HG03575 (cell line): ENCODE data around the gene SIK2.

Experiments used
- ATAC-seq: cut with Tn5 transposase; IDR thresholded peaks from one replicate; pipeline ENCODE4 v1.9.1; 2021; ENCODE audit not compliant: unreplicated experiment, insufficient number of reproducible peaks, low FRiP score; ENCODE audit errors: extremely low read depth

Gene SIK2

DNA sequence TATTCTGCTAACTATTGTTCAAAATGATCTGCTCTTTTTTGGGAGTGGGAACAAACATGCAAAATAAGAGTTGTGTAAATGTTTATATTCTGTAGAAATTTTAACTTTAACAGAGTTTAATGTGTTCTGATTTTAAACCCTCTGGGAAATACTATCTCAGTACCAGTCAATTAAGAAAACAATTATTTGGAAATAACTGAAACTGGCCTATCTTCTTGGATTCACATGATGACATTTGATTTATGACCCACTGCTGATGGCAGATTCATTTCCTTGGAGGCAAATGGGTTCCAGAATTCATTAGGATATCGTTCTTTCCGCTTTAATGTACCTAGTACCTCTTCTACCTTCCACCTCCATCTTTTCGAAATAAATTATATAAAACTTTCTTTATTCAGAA lies 5.5 kb downstream of the SIK2 start:
- ATAC-seq: no peak

DNA sequence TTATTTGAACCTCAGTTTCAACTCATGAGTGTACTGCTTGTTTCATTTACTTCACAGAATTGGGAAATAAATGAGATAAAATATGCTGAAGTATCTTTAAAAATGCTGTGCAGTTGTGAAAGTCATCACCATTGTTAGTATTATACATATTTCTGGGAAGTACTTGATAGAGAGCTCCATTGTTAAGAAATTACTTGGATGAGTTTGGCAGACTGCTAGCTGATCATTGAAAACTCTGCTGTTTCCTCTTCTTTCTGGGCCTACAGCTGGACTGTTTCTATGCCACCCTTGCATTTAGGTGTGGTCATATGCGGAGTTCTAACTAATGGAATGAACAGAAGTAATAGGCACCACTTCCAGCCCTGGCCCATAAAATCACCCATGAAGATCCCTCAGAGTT lies 10.0 kb downstream of the SIK2 start:
- ATAC-seq: no peak

DNA sequence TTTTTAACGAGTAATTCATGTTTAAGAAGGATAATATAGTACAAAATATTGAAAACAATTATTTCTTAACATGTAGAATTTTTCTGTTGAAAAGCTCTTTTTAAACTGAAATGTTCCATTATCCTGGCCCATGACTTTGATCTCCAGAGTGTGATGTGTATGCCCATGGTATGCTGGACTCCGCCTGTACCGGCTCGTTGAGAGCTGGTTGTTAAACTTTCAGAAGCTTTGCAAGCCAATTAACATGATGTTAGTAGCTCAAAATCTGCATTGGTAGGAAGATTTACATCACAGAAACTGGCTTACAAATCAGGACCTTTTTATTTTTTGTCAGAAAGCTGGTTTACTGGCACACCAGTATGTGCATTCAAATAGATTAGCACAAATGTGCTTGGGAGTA lies 15.0 kb downstream of the SIK2 start:
- ATAC-seq: no peak

DNA sequence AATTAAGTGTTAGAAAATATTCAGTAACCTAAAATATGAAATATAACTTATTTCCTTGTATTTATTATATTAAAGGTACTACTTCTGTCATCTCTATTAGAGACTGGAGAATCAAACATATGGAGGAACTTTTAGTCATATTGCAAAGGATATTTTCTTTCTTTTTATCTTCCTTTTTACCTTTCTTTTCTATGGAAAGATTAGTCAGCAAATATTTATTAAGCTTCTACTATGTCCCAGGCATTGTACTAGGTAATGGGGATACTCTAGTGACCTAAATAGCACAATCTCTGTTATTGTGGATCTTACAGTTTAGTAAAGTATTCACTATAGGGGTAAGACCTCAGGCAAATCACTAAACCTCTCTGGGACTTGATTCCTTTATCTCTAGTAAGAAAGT lies 18.3 kb downstream of the SIK2 start:
- ATAC-seq: no peak

DNA sequence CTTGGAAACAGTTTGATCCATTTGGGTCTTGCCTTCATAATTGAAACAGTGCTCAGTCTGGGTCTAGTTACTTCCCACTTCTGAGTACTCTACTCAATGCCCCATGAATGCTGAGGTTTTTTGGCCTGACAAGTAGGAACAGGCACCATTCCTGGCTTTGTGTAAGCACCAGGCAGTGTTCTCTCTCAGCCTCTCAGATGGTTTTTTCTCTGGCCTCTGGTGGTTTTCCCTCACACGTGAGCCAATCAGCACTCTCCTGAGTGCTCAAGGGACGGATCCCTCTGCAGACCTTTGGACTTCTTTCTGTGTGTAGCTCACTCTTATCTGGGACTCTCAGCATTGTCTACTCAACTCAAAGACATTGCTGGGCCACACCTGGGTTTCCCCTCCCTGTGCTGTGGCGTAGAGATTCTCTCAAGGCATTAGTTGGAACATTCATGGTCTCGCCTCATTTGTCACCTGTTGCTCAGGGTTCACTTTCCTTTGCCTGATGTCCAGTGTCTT lies 21.3 kb downstream of the SIK2 start:
- ATAC-seq: no peak

DNA sequence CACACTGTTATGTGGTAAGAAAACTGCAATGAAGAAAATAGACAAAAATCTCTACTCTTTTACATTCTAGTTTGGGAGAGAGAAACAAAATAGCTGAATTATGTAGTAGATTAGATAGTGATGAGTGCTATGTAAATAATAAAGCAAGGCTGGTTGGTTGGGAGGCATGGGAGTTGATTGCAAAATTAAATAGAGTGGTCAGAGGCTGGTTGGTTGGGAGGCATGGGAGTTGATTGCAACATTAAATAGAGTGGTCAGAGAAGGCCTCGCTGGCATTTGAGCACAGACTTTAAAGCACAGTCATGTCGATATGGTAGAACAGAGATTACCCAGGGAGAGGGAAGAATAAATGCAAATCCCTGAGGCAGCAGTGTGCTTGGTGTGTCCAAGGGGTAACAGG lies 22.4 kb downstream of the SIK2 start:
- ATAC-seq: no peak

DNA sequence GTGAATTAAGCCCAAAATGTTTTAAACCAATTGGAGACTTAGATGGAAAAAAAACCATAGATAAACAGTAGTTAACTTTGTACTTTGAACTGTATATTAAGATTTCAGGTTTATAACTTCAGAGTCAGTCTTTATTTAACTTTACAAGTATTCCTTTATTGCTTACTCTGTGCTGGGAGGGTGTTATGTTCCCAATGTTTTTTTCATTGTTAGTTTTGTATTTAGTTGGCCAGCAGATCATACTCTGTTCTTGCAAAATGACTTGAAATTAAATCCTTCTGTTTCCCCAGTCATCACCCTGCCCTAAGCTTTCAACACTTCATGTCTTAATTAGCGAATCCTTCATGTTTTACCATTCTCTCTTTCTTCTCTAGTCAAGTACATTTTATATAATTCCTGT lies 25.3 kb downstream of the SIK2 start:
- ATAC-seq: no peak

DNA sequence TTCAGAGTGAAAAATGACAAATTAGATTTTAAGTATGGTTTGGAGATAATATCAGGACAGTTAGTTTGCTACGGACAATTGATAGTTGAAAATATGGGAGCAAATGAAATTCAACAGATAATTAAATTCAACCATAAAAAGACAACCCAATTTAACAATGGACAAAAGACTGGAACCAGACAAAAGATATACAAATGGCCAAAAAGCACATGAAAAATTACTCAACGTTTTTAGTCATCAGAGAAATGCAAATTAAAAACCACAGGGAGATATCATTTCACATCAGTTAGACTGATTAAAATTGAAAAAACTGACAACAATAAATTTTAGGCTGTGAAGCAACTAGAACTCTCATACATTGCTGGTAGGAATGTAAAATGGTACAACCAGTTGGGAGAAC lies 27.2 kb downstream of the SIK2 start:
- ATAC-seq: no peak

DNA sequence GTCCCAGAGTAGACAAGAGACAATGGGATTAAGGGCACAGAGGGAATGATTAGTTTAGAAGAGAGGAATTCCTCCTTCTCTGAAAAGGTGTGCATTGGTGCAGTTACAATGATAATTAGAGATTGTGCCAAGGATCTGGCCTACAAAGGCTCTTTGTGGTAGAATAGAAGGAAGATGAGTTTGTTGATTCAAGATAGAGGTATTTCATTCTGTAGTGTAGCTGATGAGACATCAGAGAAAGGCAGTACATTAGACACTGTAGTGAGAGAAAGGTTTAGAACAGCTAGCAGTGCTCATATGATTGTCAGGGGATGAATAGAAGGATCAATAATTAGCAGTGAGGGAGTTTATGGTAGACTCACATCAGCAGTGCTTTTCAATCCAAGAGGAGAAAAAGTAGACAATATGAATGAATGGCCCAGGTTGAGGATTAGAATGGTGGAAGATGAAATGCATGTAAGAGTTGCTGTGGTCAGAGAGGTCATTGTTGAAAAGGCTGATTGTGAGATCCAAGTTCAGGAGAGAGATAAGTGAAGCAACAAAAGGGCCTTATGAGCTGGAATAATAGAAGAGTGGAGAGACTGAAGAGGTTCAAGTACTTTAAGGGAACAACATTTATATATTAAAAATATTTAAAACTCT lies 28.9 kb downstream of the SIK2 start:
- no peak for ATAC-seq

DNA sequence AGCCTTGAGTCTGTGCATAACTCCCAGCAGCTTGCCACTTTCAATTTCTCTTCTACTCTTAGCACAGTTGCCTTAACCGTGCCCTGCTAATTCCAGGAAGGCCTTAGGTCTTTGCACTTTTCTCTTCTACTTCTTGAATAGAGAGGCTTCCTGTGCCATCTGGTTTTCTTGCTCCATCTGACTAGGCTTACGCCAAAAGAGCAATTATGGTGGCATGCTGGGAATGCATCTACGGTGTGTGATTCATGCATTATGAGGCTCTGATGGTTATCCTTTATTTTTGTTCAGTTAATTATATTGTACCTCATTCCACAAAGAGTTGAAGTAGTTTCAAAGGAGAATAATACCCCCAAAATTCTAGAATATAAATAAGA lies 29.4 kb downstream of the SIK2 start:
- no peak for ATAC-seq

DNA sequence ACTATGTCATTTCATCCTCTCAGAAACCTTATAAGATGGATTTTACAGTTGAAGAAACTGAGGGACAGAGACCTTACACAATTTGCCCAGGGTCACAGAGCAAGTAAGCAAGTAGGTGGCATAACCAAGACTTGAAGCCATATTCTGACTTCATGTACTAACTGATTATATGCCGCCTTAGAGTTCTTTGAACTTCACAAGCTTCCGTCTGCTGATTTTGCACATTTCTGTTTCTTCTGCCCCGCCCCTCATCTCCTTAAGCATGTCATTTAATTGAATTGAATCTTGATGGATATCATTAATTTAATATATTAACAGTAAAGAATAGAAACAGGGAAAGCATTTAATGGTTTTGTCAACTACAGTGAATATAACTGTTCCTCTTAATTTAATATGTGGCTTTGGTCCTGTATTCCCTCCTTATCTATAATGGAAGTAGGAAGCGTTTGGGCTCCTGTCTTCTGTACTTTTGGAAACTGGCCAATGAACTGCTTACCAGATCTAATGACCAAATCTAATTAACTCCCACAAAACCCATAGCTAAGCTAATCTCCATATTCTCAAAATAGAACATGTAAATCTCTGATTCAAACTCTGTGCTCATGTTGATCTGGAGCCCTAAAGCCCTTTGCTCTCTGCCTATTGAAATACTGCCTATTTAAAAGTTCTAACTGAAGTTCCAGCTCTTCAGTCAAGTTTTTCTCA lies 30.4 kb downstream of the SIK2 start:
- ATAC-seq: no peak

DNA sequence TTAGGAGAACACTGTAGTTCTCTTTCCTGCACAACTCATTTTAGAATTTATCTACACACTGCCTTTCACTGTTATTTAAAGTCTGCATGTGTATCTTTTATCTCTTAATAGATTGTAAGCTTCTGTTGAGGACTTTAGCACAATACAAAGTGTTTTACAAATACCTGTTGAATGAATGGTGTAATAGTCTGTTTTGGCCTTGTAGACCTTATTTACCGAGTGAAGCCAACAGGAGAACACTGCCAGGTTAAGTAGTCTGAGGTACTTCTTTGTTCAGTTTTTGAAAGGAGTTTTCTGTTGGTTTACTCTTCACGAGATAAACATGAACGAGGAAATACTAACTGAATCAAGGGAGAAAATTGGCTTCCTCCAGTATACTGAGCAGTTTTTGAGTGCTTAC lies 31.0 kb downstream of the SIK2 start:
- ATAC-seq: no peak

DNA sequence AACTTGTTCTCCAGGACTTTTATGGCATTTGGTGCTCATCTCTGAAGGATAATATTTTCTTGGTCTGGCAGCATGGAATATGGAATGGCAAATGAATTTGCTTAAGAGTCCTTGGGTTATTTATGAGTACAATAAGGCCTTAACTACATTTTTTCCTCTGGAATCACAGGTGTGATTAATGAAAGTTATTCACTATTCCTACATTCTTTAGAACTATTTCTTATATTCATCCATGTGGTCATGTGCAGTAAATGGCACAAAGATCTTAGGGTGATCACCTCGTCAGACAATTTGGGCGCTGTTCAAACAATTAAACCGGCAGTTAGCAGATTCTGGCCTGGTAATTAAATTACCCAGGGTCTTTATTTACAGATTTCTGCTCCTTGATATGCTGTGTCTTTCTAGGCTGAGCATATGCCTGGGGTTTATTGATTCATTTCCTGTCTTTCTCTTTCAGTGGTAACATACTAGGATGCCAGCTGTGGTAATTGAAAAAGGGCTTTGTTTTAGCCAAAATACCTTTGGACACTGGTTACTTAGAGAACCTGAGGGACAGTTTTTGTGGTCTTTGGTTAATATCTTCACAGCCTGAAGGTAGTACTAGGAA lies 31.6 kb downstream of the SIK2 start:
- ATAC-seq: no peak

DNA sequence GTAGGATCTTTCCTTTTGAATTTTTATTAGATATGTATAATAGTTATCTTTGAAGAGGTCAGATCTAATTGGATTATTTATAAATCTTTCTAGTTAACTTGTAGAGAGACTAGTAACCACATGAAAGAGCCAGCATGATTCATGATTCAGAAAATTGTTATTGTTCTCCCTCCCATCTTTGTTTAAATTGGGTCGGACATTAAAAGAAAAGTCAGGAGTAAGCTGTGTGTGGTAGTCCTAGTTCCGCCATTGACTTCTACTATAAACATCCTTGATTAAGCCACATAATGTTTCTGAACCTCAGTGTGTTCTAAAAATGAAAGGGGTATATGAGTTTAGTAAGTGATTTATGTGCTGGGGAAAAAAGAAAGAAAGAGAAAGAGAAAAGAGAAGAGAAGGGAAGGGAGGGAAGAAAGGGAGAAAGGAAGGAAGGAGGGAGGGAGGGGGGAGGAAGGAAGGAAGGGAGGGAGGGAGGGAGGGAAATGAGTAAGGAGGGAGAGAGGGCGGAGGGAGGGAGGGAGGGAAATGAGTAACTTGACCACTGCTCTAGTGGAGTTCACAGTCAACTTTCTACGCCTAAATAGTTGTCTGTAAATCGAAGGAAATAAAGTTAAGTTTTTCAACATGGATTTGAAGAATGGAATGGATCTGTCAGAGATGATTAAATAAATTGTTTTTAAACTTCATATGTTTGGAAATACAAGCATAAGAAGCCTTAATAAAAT lies 32.9 kb downstream of the SIK2 start:
- no peak for ATAC-seq

DNA sequence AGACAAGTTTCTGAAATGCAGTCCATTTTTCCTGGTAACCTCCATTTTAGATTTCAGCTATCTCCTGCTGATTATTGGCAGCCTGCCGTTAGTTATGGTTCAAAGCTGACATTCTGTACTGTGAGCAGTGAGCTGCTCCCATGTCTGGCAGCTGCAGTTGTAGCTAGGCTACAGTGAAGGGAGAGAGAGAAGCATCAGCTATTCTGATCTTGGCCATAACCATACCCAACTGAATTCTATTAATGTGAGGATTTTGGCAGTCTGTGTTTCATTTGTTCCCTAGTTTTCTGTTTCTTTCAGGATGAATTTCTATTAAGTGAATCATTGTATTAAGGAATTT lies 33.4 kb downstream of the SIK2 start:
- ATAC-seq: no peak

DNA sequence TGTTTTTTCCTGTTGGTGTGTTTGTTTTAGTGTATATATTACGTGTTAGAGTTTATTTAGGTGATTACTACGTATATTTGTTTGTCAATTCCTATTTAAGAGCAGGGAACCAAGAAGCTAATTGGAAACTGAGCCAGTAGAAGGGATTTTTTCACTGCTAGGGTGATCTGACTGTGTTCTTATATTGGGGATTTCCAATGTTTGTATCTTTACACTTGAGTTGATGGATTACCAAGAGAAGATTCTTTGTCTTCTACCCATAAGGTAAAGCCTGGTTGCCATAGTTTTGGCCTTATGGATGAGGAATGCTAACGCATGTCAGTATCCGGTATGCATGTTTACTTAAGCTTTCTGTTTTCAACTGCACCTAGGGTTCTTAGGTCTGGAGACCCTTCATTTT lies 35.6 kb downstream of the SIK2 start:
- ATAC-seq: no peak

DNA sequence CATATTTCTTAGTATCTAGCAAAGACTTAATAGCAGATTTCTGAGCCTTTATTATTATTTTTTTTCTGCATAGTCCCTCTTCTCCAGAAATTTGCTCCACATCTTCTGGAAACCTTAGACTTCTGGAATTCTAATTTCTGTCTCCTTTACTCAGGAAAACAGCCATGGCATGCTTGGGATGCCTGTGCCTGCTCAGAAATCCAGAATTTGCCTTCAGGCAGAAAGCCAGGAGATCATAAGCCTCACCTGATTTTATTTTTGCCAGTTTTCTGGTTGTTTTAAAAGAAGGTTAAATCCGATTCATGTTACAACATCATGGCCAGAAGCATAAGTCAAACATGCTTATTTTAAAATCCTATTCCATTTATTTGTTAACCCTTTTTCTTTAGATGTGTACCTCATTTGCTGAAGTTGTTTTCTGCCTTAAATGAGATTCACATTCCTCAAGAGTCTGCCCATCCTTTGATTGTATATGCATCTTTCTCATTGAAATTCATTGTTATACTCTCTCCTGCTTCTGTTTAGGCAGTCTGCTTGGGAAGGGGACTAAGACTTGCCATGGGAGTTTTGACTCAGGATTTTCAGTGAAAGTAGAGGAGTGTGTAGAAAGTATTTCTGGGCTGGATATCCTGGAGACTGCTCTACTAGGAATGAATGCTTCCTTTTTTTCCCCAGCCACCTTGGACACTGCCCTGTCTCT lies 37.1 kb downstream of the SIK2 start:
- ATAC-seq: no peak

DNA sequence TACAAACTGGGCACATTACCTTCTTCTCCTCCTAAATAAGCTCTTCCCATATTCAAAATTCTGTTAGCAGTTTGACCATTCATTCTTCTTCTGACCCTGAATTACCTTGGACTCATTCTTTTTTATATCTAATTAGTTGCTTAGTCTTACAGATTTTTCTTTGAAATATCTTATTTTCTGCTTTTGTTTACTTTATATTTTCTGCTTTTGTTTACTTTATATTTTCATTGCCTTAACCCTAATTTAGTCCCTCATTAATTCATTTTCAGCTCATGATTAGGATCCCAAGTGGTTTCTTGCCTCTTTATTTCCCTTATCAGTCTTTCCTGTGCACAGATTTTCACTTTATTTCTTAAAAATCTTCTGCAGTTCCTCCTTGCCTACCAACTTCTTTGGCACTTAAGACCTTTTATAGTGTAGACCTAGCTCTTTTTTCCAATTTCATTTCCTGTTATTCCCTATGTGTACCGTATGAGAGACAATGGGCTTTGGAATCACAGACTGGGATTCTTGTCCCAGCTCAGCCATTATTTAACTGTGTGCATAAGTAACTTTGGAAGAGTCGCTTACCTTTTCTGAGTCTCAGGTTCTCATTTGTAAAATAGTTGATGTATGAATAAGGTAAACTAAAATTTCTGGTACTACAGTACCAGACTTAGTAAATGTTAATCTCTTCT lies 39.2 kb downstream of the SIK2 start:
- ATAC-seq: no peak

DNA sequence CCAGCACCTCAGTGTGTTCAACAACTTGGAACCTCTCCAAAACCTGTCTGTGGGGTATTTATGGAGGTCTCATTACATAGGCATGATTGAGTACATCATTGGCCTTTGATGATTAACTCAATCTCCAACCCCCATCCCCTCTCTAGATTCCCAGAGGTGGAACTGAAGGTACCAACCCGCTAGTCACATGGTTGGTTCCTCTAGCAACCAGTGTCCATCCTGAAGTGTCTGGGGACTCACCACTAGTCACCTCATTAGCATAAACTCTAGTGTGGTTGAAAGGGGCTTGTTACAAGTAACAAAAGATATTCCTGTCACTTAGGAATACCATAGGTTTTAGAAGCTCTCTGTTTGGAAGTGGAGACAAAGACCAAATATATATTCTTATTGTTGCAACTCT lies 40.3 kb downstream of the SIK2 start:
- no peak for ATAC-seq
